K562 (cell line): ENCODE data around the gene DUSP16. TPM values are rescaled to one million over a fixed set of nuclear protein-coding genes. Genes with fewer than 3 reads are reported as not detected.

Experiments
- ATAC-seq: fragments of 200-7000 bp; cut with Tn5 transposase; 3 replicates; pipeline ENCODE4 v1.9.1; 2020; ENCODE audit warnings: moderate library complexity
- BruUV-seq: library from RNA; stranded (reverse); fragments of 400-500 nt; replicated peaks from 2 replicates; lab custom pipeline; 2021; lab: Mats Ljungman, UMichigan
- CTCF ChIA-PET: fragments of 300-600 bp; formaldehyde crosslinking; extraction: SDS; loops from one replicate; lab custom pipeline; 2021; ENCODE audit warnings: low intra/inter-chr PET ratio; lab: Yijun Ruan, JAX
- POLR2A ChIA-PET: fragments of 300-600, 350-650 bp; sonication (Branson Sonifier 250); formaldehyde crosslinking; extraction: SDS; loops from one replicate; lab custom pipeline; 2021; ENCODE audit warnings: antibody characterized with exemption, inconsistent platforms; lab: Yijun Ruan, JAX
- DNase-seq, 4 experiments: peaks; one replicate each; pipeline versions ENCODE4 v3.0.0 to v3.0.0-alpha.2; 2011 to 2018; ENCODE audit warnings: low spot score in 3 of 4, mixed read lengths in 3 of 4; ENCODE audit errors: extremely low read depth in 1 of 4
- FAIRE-seq: peaks from 2 replicates; lab custom pipeline; 2011; peaks lifted over from hg19 to GRCh38; lab: Jason Lieb, UNC
- H2AFZ ChIP-seq: 2 replicates; pipeline ENCODE4 v1.6.0; 2011; ENCODE audit warnings: low read depth, low read length, control low read depth, inconsistent platforms
- H3K27ac ChIP-seq: fragments of 200-600 bp; 3 replicates; pipeline ENCODE4 v1.8.0; 2011; ENCODE audit warnings: low read depth, mild to moderate bottlenecking, control low read depth, inconsistent platforms, low read length, moderate library complexity, mixed read lengths; ENCODE audit errors: extremely low read depth
- H3K27me3 ChIP-seq, 2 experiments: fragments of 300-600 bp in 1 of 2; 2 replicates in 1 of 2; 3 replicates in 1 of 2; pipeline versions ENCODE4 v1.6.0 to v1.8.0; 2011; ENCODE audit warnings: inconsistent platforms in 2 of 2, low read length in 2 of 2, mild to moderate bottlenecking in 1 of 2, mixed read lengths in 1 of 2, moderate library complexity in 1 of 2; ENCODE audit not compliant: control insufficient read depth in 2 of 2, insufficient read depth in 2 of 2
- H3K36me3 ChIP-seq: fragments of 300-600 bp; 3 replicates; pipeline ENCODE4 v1.8.0; 2011; ENCODE audit warnings: mild to moderate bottlenecking, low read length, inconsistent platforms; ENCODE audit not compliant: control insufficient read depth, insufficient read depth
- H3K4me1 ChIP-seq, 2 experiments: fragments of 200-600 bp in 1 of 2; replicated peaks in 1 of 2; 2 replicates in 1 of 2; 3 replicates in 1 of 2; pipeline versions ENCODE4 v1.5.1 to v1.8.0; 2011; ENCODE audit warnings: inconsistent platforms in 2 of 2, low read length in 2 of 2, mild to moderate bottlenecking in 1 of 2, mixed read lengths in 1 of 2, moderate library complexity in 1 of 2; ENCODE audit not compliant: control insufficient read depth in 2 of 2, insufficient read depth in 2 of 2
- H3K4me2 ChIP-seq: 2 replicates; pipeline ENCODE4 v1.6.1; 2011; ENCODE audit warnings: low read length, control low read depth, inconsistent platforms, mixed read lengths; ENCODE audit not compliant: insufficient read depth
- H3K4me3 ChIP-seq: fragments of 200-600 bp; sonication (generic), shearing (Covaris generic); 2 replicates; pipeline ENCODE4 v1.5.1; 2016; ENCODE audit warnings: control low read depth, inconsistent platforms
- H3K79me2 ChIP-seq: fragments of 200-600 bp; 3 replicates; pipeline ENCODE4 v1.8.0; 2011; ENCODE audit warnings: low read length, inconsistent platforms; ENCODE audit not compliant: control insufficient read depth, insufficient read depth
- H3K9ac ChIP-seq, 2 experiments: 2 replicates each; pipeline versions ENCODE4 v1.6.0 to v1.6.1; 2011; ENCODE audit warnings: low read depth in 2 of 2, low read length in 2 of 2, control low read depth in 1 of 2, inconsistent platforms in 1 of 2, mild to moderate bottlenecking in 1 of 2, mixed read lengths in 1 of 2; ENCODE audit not compliant: insufficient read depth in 1 of 2
- H3K9me1 ChIP-seq: one replicate; pipeline ENCODE4 v1.6.0; 2011; ENCODE audit warnings: inconsistent platforms, mild to moderate bottlenecking, low read length, moderate library complexity; ENCODE audit not compliant: control insufficient read depth, insufficient read depth
- H3K9me3 ChIP-seq: replicated peaks from 2 replicates; pipeline ENCODE4 v1.5.1; 2011; ENCODE audit warnings: low read depth, low read length, inconsistent platforms; ENCODE audit not compliant: control insufficient read depth, insufficient read depth
- H4K20me1 ChIP-seq: replicated peaks from 2 replicates; pipeline ENCODE4 v1.6.1; 2011; ENCODE audit warnings: low read length, inconsistent platforms, mixed read lengths; ENCODE audit not compliant: control insufficient read depth, insufficient read depth
- BCL6 ChIP-seq: fragments of 250-450 bp; sonication (Bioruptor Pico); IDR thresholded peaks from 2 replicates; pipeline ENCODE4 v1.4.0; 2020
- BCLAF1 ChIP-seq, 2 experiments: fragments of 450-650 bp in 1 of 2; IDR thresholded peaks; 2 replicates each; pipeline ENCODE4 v1.6.1; 2011 to 2017; ENCODE audit warnings: low read depth in 2 of 2, antibody characterized with exemption in 1 of 2, borderline replicate concordance in 1 of 2, low read length in 1 of 2, mild to moderate bottlenecking in 1 of 2, mixed read lengths in 1 of 2; ENCODE audit not compliant: control insufficient read depth in 1 of 2
- CHAMP1 ChIP-seq: fragments of 450-650 bp; IDR thresholded peaks from 2 replicates; pipeline ENCODE4 v1.6.1; 2016; ENCODE audit warnings: mild to moderate bottlenecking
- CREBBP ChIP-seq: IDR thresholded peaks from one replicate; pipeline ENCODE4 v1.6.1; 2012; ENCODE audit warnings: low read depth, mild to moderate bottlenecking, control low read depth, inconsistent platforms, low read length
- FOXK2 ChIP-seq, 2 experiments: fragments of 450-650 bp; IDR thresholded peaks in 1 of 2; conservative IDR thresholded peaks in 1 of 2; 2 replicates each; pipeline ENCODE4 v1.6.1; 2016; ENCODE audit warnings: low read depth in 2 of 2, mild to moderate bottlenecking in 1 of 2
- HES1 ChIP-seq: fragments of 450-650 bp; IDR thresholded peaks from 2 replicates; pipeline ENCODE4 v1.6.1; 2016; ENCODE audit warnings: low read depth, mild to moderate bottlenecking, moderate library complexity
- HMBOX1 ChIP-seq: sonication (generic); IDR thresholded peaks from 2 replicates; pipeline ENCODE4 v1.6.1; 2016
- PCBP1 ChIP-seq: fragments of 200-400 bp; formaldehyde crosslinking; IDR thresholded peaks from 2 replicates; pipeline ENCODE4 v1.6.1; 2018; ENCODE audit warnings: mild to moderate bottlenecking, low read depth, low read length; ENCODE audit not compliant: poor library complexity, severe bottlenecking
- PPARD ChIP-seq: fragments of 250-450 bp; sonication (Bioruptor Pico); IDR thresholded peaks from 2 replicates; pipeline ENCODE4 v1.8.0; 2022; ENCODE audit warnings: inconsistent platforms, mild to moderate bottlenecking, moderate library complexity
- ZFP1 ChIP-seq: fragments of 450-650 bp; formaldehyde crosslinking; IDR thresholded peaks from 2 replicates; pipeline ENCODE4 v1.4.0; 2020; ENCODE audit warnings: mild to moderate bottlenecking, mixed read lengths
- ZNF324 ChIP-seq: fragments of 250-450 bp; sonication (Bioruptor Pico); IDR thresholded peaks from 2 replicates; pipeline ENCODE4 v1.4.0; 2020; ENCODE audit warnings: mild to moderate bottlenecking
- ZNF668 ChIP-seq: fragments of 250-450 bp; sonication (Bioruptor Pico); IDR thresholded peaks from 2 replicates; pipeline ENCODE4 v1.8.0; 2022; ENCODE audit warnings: mild to moderate bottlenecking, inconsistent platforms
- WGBS: fragments of 100-300 bp; shearing (Covaris generic); methylation state at CpG from one replicate; pipeline ENCODE4 v1.1.6; 2016; ENCODE audit warnings: low coverage, mixed read lengths; ENCODE audit not compliant: insufficient coverage; ENCODE audit errors: missing lambda C conversion rate; 5-methylcytosine and 5-hydroxymethylcytosine counted together
- in situ Hi-C: fragments of 300-500 bp; cut with MboI; formaldehyde crosslinking; loops from 4 replicates; pipeline ENCODE4 v1.15.0; 2018; ENCODE audit warnings: inconsistent platforms, mixed read lengths
- intact Hi-C: fragments of 100-400 bp; cut with micrococcal nuclease; formaldehyde crosslinking; loops from 2 replicates; pipeline ENCODE4 v1.14.2; 2022
- polyA plus RNA-seq, 8 experiments: library from polyadenylated mRNA; depleted of rRNA in 4 of 8; stranded (reverse) in 5 of 8; unstranded in 3 of 8; fragments of >200 nt; fragmentation: Nextera tagmentation in 2 of 8; fragmentation: Illumina TruSeq in 1 of 8; extraction: Ambion mirVana in 2 of 8; extraction: Trizol in 1 of 8; gene quantifications; 2 replicates each; pipeline versions ENCODE4 v1.2.1 to v1.2.3, GENCODE V29; 2011 to 2014; ENCODE audit warnings: inconsistent platforms in 1 of 8, missing spikeins in 1 of 8
- total RNA-seq, 7 experiments: library from RNA; depleted of rRNA in 6 of 7; stranded (reverse); fragments of >200 nt in 6 of 7; fragmentation: Illumina TruSeq in 2 of 7; extraction: Trizol in 2 of 7; gene quantifications; 2 replicates each; pipeline versions ENCODE4 v1.2.1 to v1.2.3, GENCODE V29; 2011 to 2021; ENCODE audit warnings: low replicate concordance in 1 of 7

Gene DUSP16
- total and polyA plus RNA-seq, 9 of the 15 experiments (the other 6 are each of a cell fraction or from before 2014, with no cell fraction given): 0.70 to 12.3 (median 5.7) TPM

- in situ Hi-C loops (loop anchor here (10.0 kb wide), 1 partner anchor 471 kb away; no protein-coding TSS in a partner anchor), intact Hi-C loops (no loop called here)
- H2AFZ ChIP-seq: no peak overlapping the region
- H3K4me1 ChIP-seq: no peaks in the 10 kb centered on the region; a peak in 2 of 5 replicates
- ATAC-seq (no peak), FAIRE-seq (no peak), DNase-seq (no peak)
- WGBS: 93% methylated on average over 4 of the region's 4 CpGs
- H3K27me3 ChIP-seq: no peaks in the 10 kb centered on the region
- no TSS peak for BruUV-seq
- no peak overlapping the region for H3K4me2 ChIP-seq
- H3K27ac ChIP-seq: no peak overlapping the region
- ChIA-PET CTCF (no interaction called here), POLR2A (no interaction called here)
- H3K79me2 ChIP-seq: peaks cover 45% of the 10 kb centered on the region
- H4K20me1 ChIP-seq: no peaks in the 10 kb centered on the region
- H3K9me1 ChIP-seq: no peaks in the 10 kb centered on the region
- TF ChIP-seq ZNF324 (CRISPR knock-in tag) (no peak), CREBBP (no peak), CHAMP1 (no peak), ZNF668 (CRISPR knock-in tag) (no peak), BCL6 (CRISPR knock-in tag) (no peak), HES1 (no peak), FOXK2 (conservative IDR thresholded peaks at IDR 0.05 in 1 of 2, IDR thresholded peaks at IDR 0.05 in 1 of 2; ENCODE audit: low read depth in 2 of 2) (no peak), ZFP1 (CRISPR knock-in tag) (no peak), PCBP1 (no peak), PPARD (CRISPR knock-in tag) (no peak), HMBOX1 (no peak), BCLAF1 (IDR thresholded peaks at IDR 0.05; ENCODE audit: borderline replicate concordance in 1 of 2, control insufficient read depth in 1 of 2, low read depth in 2 of 2, low read length in 1 of 2) (no peak)
- no peak overlapping the region for H3K9ac ChIP-seq
- no peaks in the 10 kb centered on the region; the same call in 1 of the 2 replicates for H3K9me3 ChIP-seq
- peaks cover 3% of the 10 kb centered on the region; the same call in 2 of the 3 replicates for H3K36me3 ChIP-seq
- H3K4me3 ChIP-seq: no peak overlapping the region
These were observed 7.0 kb downstream of the DUSP16 start for GRCh38 chr12:12555656-12556055.
